Astrocyte (in vitro differentiated cells and primary cell): Measurements from ENCODE around the gene ASIC4. TPM values are rescaled to one million over a fixed set of nuclear protein-coding genes. Genes with fewer than 3 reads are reported as not detected.

Experiments
- DNase-seq: peaks from one replicate; pipeline ENCODE4 v3.0.0-alpha.2; 2010; ENCODE audit warnings: low read depth
- FAIRE-seq: peaks from 2 replicates; lab custom pipeline; 2011; peaks lifted over from hg19 to GRCh38; lab: Jason Lieb, UNC
- H2AFZ ChIP-seq: 2 replicates; pipeline ENCODE4 v1.6.0; 2012; ENCODE audit warnings: low read depth, low read length, inconsistent platforms
- H3K27ac ChIP-seq: 2 replicates; pipeline ENCODE4 v1.5.1; 2011; ENCODE audit warnings: low read depth, low read length, inconsistent platforms
- H3K27me3 ChIP-seq: 2 replicates; pipeline ENCODE4 v1.6.0; 2011; ENCODE audit warnings: low read length, inconsistent platforms; ENCODE audit not compliant: insufficient read depth
- H3K36me3 ChIP-seq: 2 replicates; pipeline ENCODE4 v1.5.1; 2011; ENCODE audit warnings: low read length, inconsistent platforms; ENCODE audit not compliant: insufficient read depth
- H3K4me1 ChIP-seq: 2 replicates; pipeline ENCODE4 v1.5.1; 2011; ENCODE audit warnings: low read length, inconsistent platforms; ENCODE audit not compliant: insufficient read depth
- H3K4me2 ChIP-seq: 2 replicates; pipeline ENCODE4 v1.6.0; 2012; ENCODE audit warnings: low read length, inconsistent platforms
- H3K4me3 ChIP-seq: 2 replicates; pipeline ENCODE4 v1.5.1; 2011; ENCODE audit warnings: low read depth, mild to moderate bottlenecking, low read length, inconsistent platforms; ENCODE audit not compliant: insufficient read depth
- H3K79me2 ChIP-seq: 2 replicates; pipeline ENCODE4 v1.6.0; 2012; ENCODE audit warnings: mild to moderate bottlenecking, low read length, inconsistent platforms; ENCODE audit not compliant: insufficient read depth
- H3K9ac ChIP-seq: 2 replicates; pipeline ENCODE4 v1.6.0; 2012; ENCODE audit warnings: mild to moderate bottlenecking, low read length, inconsistent platforms
- H3K9me3 ChIP-seq: 2 replicates; pipeline ENCODE4 v1.5.1; 2012; ENCODE audit warnings: low read depth, mild to moderate bottlenecking, low read length, inconsistent platforms; ENCODE audit not compliant: insufficient read depth
- H4K20me1 ChIP-seq: 2 replicates; pipeline ENCODE4 v1.6.0; 2012; ENCODE audit warnings: low read length, inconsistent platforms; ENCODE audit not compliant: insufficient read depth
- H3K27ac Mint-ChIP-seq: one replicate; pipeline ENCODE4 v1.8.0; 2021; ENCODE audit warnings: mild to moderate bottlenecking, mixed read lengths; ENCODE audit not compliant: unreplicated experiment
- H3K27me3 Mint-ChIP-seq: one replicate; pipeline ENCODE4 v1.8.0; 2021; ENCODE audit warnings: low read depth, mixed read lengths; ENCODE audit not compliant: unreplicated experiment
- H3K36me3 Mint-ChIP-seq: one replicate; pipeline ENCODE4 v1.8.0; 2021; ENCODE audit warnings: low read depth, mixed read lengths; ENCODE audit not compliant: unreplicated experiment
- H3K4me1 Mint-ChIP-seq: one replicate; pipeline ENCODE4 v1.8.0; 2021; ENCODE audit warnings: low read depth, mixed read lengths; ENCODE audit not compliant: unreplicated experiment
- H3K4me3 Mint-ChIP-seq: one replicate; pipeline ENCODE4 v1.8.0; 2021; ENCODE audit warnings: mild to moderate bottlenecking, moderate library complexity, mixed read lengths; ENCODE audit not compliant: unreplicated experiment
- H3K9me3 Mint-ChIP-seq: one replicate; pipeline ENCODE4 v1.8.0; 2021; ENCODE audit warnings: mild to moderate bottlenecking, mixed read lengths; ENCODE audit not compliant: unreplicated experiment
- EZH2 ChIP-seq: IDR thresholded peaks from 2 replicates; pipeline ENCODE4 v1.6.1; 2012; ENCODE audit warnings: mild to moderate bottlenecking, low read length, inconsistent platforms; ENCODE audit not compliant: insufficient read depth
- total RNA-seq: library from RNA; stranded (reverse); gene quantifications from 2 replicates; pipeline ENCODE4 v1.2.1, GENCODE V29; 2021
- TF ChIP-seq, protein P1 (sequence below): IDR thresholded peaks from 2 replicates; pipeline ENCODE4 v1.5.1; 2011; ENCODE audit warnings: low read depth, mild to moderate bottlenecking, inconsistent platforms, low read length, moderate library complexity; ENCODE audit not compliant: insufficient read depth

The ASIC4 gene
- total RNA-seq, 1 donor from 2014 or later, result 0.39 TPM

DNA sequence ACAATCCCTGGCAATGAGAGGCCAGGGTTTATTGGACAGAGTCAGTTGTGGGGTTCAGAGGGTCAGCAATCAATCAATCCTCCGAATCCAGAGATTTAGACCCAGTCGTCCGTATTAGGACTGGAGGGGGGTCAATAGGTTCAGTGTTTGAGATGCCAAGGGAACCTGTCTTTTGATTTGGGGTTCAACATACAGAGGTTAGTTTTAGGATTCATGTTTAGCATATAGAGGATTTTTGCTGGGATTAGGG lies 15.3 kb upstream of the ASIC4 start:
- Mint-ChIP-seq H3K4me1 (peaks cover 23% of the 10 kb centered on the region), H3K9me3 (peaks cover 4% of the 10 kb centered on the region), H3K4me3 (peak overlapping the region; percentile 98), H3K36me3 (peaks cover 14% of the 10 kb centered on the region), H3K27me3 (peaks cover 22% of the 10 kb centered on the region), H3K27ac (peak overlapping the region; percentile 96)
- Histone ChIP-seq H3K79me2 (peaks cover 18% of the 10 kb centered on the region), H3K4me2 (peak overlapping the region; percentile 98), H3K4me3 (peak overlapping the region; percentile 92), H3K9me3 (no peaks in the 10 kb centered on the region), H3K4me1 (peaks cover 39% of the 10 kb centered on the region), H3K27me3 (peaks cover 15% of the 10 kb centered on the region), H4K20me1 (no peaks in the 10 kb centered on the region), H2AFZ (peak overlapping the region; percentile 57), H3K36me3 (peaks cover 6% of the 10 kb centered on the region), H3K27ac (peak overlapping the region; percentile 90), H3K9ac (peak overlapping the region; percentile 100)
- TF ChIP-seq EZH2, result no peak
- TF ChIP-seq, protein P1, sequence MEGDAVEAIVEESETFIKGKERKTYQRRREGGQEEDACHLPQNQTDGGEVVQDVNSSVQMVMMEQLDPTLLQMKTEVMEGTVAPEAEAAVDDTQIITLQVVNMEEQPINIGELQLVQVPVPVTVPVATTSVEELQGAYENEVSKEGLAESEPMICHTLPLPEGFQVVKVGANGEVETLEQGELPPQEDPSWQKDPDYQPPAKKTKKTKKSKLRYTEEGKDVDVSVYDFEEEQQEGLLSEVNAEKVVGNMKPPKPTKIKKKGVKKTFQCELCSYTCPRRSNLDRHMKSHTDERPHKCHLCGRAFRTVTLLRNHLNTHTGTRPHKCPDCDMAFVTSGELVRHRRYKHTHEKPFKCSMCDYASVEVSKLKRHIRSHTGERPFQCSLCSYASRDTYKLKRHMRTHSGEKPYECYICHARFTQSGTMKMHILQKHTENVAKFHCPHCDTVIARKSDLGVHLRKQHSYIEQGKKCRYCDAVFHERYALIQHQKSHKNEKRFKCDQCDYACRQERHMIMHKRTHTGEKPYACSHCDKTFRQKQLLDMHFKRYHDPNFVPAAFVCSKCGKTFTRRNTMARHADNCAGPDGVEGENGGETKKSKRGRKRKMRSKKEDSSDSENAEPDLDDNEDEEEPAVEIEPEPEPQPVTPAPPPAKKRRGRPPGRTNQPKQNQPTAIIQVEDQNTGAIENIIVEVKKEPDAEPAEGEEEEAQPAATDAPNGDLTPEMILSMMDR, result no peak
- DNase-seq (no peak), FAIRE-seq (no peak)

DNA sequence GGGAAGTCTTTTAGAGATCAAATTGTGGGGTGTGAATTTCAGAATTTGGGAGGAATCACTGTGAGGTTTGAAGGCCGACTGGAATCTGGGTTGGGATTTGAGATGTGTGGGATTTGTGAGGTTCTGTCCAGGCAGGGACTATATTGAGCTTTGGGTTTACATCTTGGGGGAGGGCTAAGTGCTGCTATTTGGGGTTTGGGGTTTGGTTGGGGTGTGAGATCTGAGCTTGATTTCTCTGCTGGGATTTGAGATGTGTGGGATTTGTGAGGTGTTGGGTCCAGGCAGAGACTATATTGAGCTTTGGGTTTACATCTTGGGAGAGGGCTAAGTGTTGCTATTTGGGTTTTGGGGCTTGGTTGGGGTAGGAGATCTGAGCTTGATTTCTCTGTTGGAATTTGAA lies 14.7 kb upstream of the ASIC4 start:
- Mint-ChIP-seq H3K27me3 (peaks cover 17% of the 10 kb centered on the region), H3K4me3 (peak overlapping the region; percentile 98), H3K36me3 (peaks cover 14% of the 10 kb centered on the region), H3K9me3 (peaks cover 4% of the 10 kb centered on the region), H3K4me1 (peaks cover 23% of the 10 kb centered on the region), H3K27ac (peak overlapping the region; percentile 96)
- Histone ChIP-seq H3K27ac (peak overlapping the region; percentile 90), H2AFZ (no peak overlapping the region), H3K27me3 (peaks cover 15% of the 10 kb centered on the region), H3K9me3 (no peaks in the 10 kb centered on the region), H3K4me2 (peak overlapping the region; percentile 98), H3K4me3 (peak overlapping the region; percentile 92), H3K9ac (peak overlapping the region; percentile 100), H3K4me1 (peaks cover 39% of the 10 kb centered on the region), H3K36me3 (peaks cover 7% of the 10 kb centered on the region), H3K79me2 (peaks cover 18% of the 10 kb centered on the region), H4K20me1 (no peaks in the 10 kb centered on the region)
- FAIRE-seq (no peak), DNase-seq (no peak)
- TF ChIP-seq, protein P1, result no peak
- TF ChIP-seq EZH2, result no peak

DNA sequence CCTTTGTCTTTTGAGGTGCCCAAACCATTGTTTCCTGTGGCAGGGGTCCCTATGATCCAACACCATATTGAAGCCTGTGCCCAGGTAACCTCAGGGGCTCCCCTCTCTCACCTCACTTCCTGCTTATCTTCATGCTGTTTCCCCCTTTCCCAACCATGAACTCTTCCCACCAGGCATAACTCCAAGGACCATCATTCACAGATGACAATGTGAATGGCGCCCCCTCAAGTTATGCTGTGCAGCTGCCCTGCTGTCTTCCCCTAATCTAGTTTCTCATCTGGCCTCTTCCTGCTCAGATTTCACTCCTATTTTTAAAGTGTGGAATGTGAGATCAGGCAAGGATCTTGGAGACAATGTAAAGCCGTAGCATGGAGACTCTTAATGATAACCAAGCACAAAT lies 14.1 kb upstream of the ASIC4 start:
- no peak overlapping the region for H2AFZ ChIP-seq
- peak overlapping the region; percentile 100 for H3K9ac ChIP-seq
- Mint-ChIP-seq H3K4me1 (peaks cover 23% of the 10 kb centered on the region), H3K27me3 (peaks cover 12% of the 10 kb centered on the region), H3K36me3 (peaks cover 16% of the 10 kb centered on the region), H3K27ac (peak overlapping the region; percentile 96), H3K4me3 (peak overlapping the region; percentile 98), H3K9me3 (peaks cover 4% of the 10 kb centered on the region)
- peaks cover 7% of the 10 kb centered on the region for H3K36me3 ChIP-seq
- peak overlapping the region; percentile 98 for H3K4me2 ChIP-seq
- DNase-seq (peak; percentile 32), FAIRE-seq (no peak)
- TF ChIP-seq, protein P1, result no peak
- no peak for TF ChIP-seq EZH2
- no peaks in the 10 kb centered on the region for H4K20me1 ChIP-seq
- peak overlapping the region; percentile 7 for H3K27ac ChIP-seq
- peaks cover 15% of the 10 kb centered on the region for H3K27me3 ChIP-seq
- H3K4me1 ChIP-seq, result peaks cover 39% of the 10 kb centered on the region
- H3K4me3 ChIP-seq, result no peak overlapping the region
- peaks cover 18% of the 10 kb centered on the region for H3K79me2 ChIP-seq
- no peaks in the 10 kb centered on the region for H3K9me3 ChIP-seq
